SU-DHL-6 (cell line): ENCODE measurements around the gene MYO1D.

Source experiments
- H2AFZ ChIP-seq: fragments of 200-600 bp; sonication (generic); 2 replicates; pipeline ENCODE4 v1.6.1; 2014; ENCODE audit warnings: low read depth, mild to moderate bottlenecking, moderate library complexity, mixed read lengths, antibody characterized with exemption, low read length; ENCODE audit not compliant: severe bottlenecking
- H3F3A ChIP-seq: fragments of 200-600 bp; shearing (Covaris generic); 2 replicates; pipeline ENCODE4 v1.6.0; 2016; ENCODE audit warnings: antibody characterized with exemption, mild to moderate bottlenecking; ENCODE audit not compliant: insufficient read depth
- H3K27ac ChIP-seq: fragments of 200-600 bp; sonication (generic); 2 replicates; pipeline ENCODE4 v1.5.1; 2016; ENCODE audit warnings: low read depth, mild to moderate bottlenecking, low read length, moderate library complexity, mixed read lengths
- H3K27me3 ChIP-seq: fragments of 200-600 bp; sonication (generic), shearing (Covaris generic); 2 replicates; pipeline ENCODE4 v1.6.0; 2014; ENCODE audit warnings: mild to moderate bottlenecking, low read length
- H3K36me3 ChIP-seq: fragments of 200-600 bp; sonication (generic); 2 replicates; pipeline ENCODE4 v1.6.1; 2014; ENCODE audit warnings: mild to moderate bottlenecking, low read length, mixed read lengths
- H3K4me2 ChIP-seq: fragments of 300-600, 200-600 bp; shearing (Covaris generic), sonication (generic); 2 replicates; pipeline ENCODE4 v1.6.0; 2014; ENCODE audit warnings: low read length, low read depth, mild to moderate bottlenecking; ENCODE audit not compliant: poor library complexity, severe bottlenecking
- H3K4me3 ChIP-seq: fragments of 200-600 bp; sonication (generic); 2 replicates; pipeline ENCODE4 v1.5.1; 2014; ENCODE audit warnings: antibody characterized with exemption, low read length, mild to moderate bottlenecking, mixed read lengths; ENCODE audit not compliant: insufficient read depth, poor library complexity, severe bottlenecking
- H3K79me2 ChIP-seq: fragments of 200-600 bp; sonication (generic); 2 replicates; pipeline ENCODE4 v1.6.1; 2014; ENCODE audit warnings: mild to moderate bottlenecking, low read length, moderate library complexity; ENCODE audit not compliant: insufficient read depth
- H3K9ac ChIP-seq: fragments of 200-600 bp; sonication (generic); 2 replicates; pipeline ENCODE4 v1.7.0; 2014; ENCODE audit warnings: mild to moderate bottlenecking, low read length
- H3K9me2 ChIP-seq: fragments of 200-600 bp; sonication (generic); replicated peaks from 2 replicates; pipeline ENCODE4 v1.6.1; 2014; ENCODE audit warnings: low read length; ENCODE audit not compliant: insufficient read depth
- H3K9me3 ChIP-seq: fragments of 200-600 bp; sonication (generic); 2 replicates; pipeline ENCODE4 v1.6.1; 2014; ENCODE audit warnings: low read length, mixed read lengths; ENCODE audit not compliant: insufficient read depth
- H4K20me1 ChIP-seq: fragments of 200-600 bp; sonication (generic); 2 replicates; pipeline ENCODE4 v1.6.1; 2014; ENCODE audit warnings: low read depth, mild to moderate bottlenecking, antibody characterized with exemption, low read length, moderate library complexity, mixed read lengths
- EZH2phosphoT487 ChIP-seq: fragments of 200-600 bp; sonication (generic), shearing (Covaris generic); conservative IDR thresholded peaks from 2 replicates; pipeline ENCODE4 v1.6.1; 2018; ENCODE audit warnings: mild to moderate bottlenecking, antibody characterized with exemption, low read length, moderate library complexity, mixed read lengths
- TF ChIP-seq, protein P1 (sequence below): fragments of 200-600 bp; sonication (generic); IDR thresholded peaks from one replicate; pipeline ENCODE4 v1.5.1; 2017; ENCODE audit warnings: antibody characterized with exemption, mild to moderate bottlenecking, low read length, moderate library complexity; ENCODE audit not compliant: insufficient read depth, poor library complexity, severe bottlenecking

MYO1D gene

DNA sequence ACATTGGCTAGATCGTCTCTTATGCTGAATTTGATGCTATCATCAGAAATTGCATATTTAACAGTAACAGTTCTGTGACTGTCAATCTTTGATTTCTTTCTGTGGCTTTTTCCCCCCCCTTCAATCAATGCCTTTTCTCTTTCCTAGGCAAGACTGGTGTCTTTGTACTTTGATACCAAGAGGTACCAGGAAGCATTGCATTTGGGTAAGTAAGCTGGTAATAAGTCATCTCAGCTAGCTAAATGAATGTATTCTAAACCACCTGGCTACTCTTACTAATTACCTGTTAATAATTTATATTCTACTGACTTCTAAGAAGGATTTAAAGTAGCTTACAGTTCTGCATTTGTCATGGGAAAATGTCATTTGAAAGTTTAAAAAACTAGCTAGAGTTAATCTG is 412.6 kb downstream of the MYO1D start:
- TF ChIP-seq, protein P1, sequence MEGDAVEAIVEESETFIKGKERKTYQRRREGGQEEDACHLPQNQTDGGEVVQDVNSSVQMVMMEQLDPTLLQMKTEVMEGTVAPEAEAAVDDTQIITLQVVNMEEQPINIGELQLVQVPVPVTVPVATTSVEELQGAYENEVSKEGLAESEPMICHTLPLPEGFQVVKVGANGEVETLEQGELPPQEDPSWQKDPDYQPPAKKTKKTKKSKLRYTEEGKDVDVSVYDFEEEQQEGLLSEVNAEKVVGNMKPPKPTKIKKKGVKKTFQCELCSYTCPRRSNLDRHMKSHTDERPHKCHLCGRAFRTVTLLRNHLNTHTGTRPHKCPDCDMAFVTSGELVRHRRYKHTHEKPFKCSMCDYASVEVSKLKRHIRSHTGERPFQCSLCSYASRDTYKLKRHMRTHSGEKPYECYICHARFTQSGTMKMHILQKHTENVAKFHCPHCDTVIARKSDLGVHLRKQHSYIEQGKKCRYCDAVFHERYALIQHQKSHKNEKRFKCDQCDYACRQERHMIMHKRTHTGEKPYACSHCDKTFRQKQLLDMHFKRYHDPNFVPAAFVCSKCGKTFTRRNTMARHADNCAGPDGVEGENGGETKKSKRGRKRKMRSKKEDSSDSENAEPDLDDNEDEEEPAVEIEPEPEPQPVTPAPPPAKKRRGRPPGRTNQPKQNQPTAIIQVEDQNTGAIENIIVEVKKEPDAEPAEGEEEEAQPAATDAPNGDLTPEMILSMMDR: no peak
- TF ChIP-seq EZH2phosphoT487: no peak
- peaks cover 34% of the 10 kb centered on the region for H3K36me3 ChIP-seq
- peaks cover 8% of the 10 kb centered on the region; the same call in 1 of the 2 replicates for H3K79me2 ChIP-seq

GRCh38 chr17:32463304-32463703 is 413.6 kb downstream of the MYO1D start:
- Histone ChIP-seq H2AFZ (no peak overlapping the region), H3F3A (peaks cover 6% of the 10 kb centered on the region), H4K20me1 (peaks cover 3% of the 10 kb centered on the region; the same call in 1 of the 2 replicates), H3K9me3 (no peaks in the 10 kb centered on the region), H3K4me3 (no peak overlapping the region), H3K27ac (no peak overlapping the region), H3K36me3 (peaks cover 30% of the 10 kb centered on the region), H3K4me2 (no peak overlapping the region), H3K79me2 (peaks cover 11% of the 10 kb centered on the region; the same call in 1 of the 2 replicates), H3K27me3 (no peaks in the 10 kb centered on the region), H3K9me2 (no peaks in the 10 kb centered on the region), H3K9ac (no peak overlapping the region)
- TF ChIP-seq, protein P1: no peak
- no peak for TF ChIP-seq EZH2phosphoT487

More for the DNA sequence above, 412.6 kb downstream of the MYO1D start:
- no peak overlapping the region for H2AFZ ChIP-seq
- H3K9me2 ChIP-seq: no peaks in the 10 kb centered on the region
- no peak overlapping the region for H3K27ac ChIP-seq
- 0 out of 2 replicates have a peak, but pooled peaks cover 3% of the 10 kb centered on the region for H4K20me1 ChIP-seq
- H3K4me3 ChIP-seq: no peak overlapping the region
- H3K4me2 ChIP-seq: no peak overlapping the region
- no peaks in the 10 kb centered on the region for H3K27me3 ChIP-seq
- no peaks in the 10 kb centered on the region for H3K9me3 ChIP-seq
- H3F3A ChIP-seq: peaks cover 6% of the 10 kb centered on the region
- no peak overlapping the region for H3K9ac ChIP-seq

DNA sequence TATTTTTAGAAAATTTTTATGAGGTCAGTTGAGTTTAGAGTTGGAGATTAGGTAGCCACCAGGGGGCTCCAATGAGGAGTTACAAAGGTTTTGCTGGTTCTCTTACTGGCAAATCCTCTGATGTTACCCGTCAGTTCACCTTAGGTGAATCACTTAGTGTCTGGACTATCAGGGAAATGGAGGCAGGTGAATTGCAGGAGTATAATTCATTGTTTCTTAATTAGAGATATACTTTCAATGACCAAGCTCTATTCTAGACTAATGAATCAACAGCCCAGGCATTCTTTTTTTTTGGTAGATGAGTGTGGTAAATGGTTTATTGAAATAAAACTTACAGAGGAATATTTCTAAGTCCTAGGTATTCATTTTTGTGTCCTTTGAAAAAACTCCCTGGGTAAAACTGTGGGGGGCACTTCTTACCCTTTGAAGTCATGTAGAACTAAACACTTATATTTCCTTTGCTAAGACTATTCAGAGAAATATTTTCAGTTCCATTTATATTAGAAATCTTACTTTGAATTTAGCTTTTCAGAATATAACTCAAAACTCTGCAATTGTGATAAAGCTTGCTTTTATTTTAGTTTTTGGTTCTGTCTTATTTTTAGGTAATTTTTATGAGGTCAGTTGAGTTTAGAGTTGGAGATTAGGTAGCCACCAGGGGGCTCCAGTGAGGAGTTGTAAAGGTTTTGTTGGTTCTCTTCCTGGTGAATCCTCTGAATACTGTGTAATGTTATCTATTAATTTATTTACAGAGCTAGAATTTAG is 414.9 kb downstream of the MYO1D start:
- Histone ChIP-seq H3F3A (peaks cover 6% of the 10 kb centered on the region), H3K9me2 (no peaks in the 10 kb centered on the region), H3K4me2 (no peak overlapping the region), H3K27me3 (no peaks in the 10 kb centered on the region), H3K79me2 (peaks cover 16% of the 10 kb centered on the region; the same call in 1 of the 2 replicates), H3K4me3 (no peak overlapping the region), H3K27ac (no peak overlapping the region), H3K9ac (no peak overlapping the region), H3K9me3 (no peaks in the 10 kb centered on the region), H3K36me3 (peaks cover 21% of the 10 kb centered on the region), H2AFZ (no peak overlapping the region), H4K20me1 (peaks cover 3% of the 10 kb centered on the region; the same call in 1 of the 2 replicates)
- TF ChIP-seq EZH2phosphoT487: no peak
- TF ChIP-seq, protein P1: peak; percentile 48
